Breast epithelium (tissue), 3 donors: Measurements from ENCODE around the gene TRMT44.

Experiments used
- CTCF ChIP-seq, 3 donors: fragments of 450-650 bp; IDR thresholded peaks; one replicate each; pipeline ENCODE4 v1.5.1; 2016 to 2017; ENCODE audit warnings: antibody characterized with exemption in 3 of 3, mild to moderate bottlenecking in 3 of 3, moderate library complexity in 3 of 3
- POLR2A ChIP-seq: fragments of 450-650 bp; IDR thresholded peaks from one replicate; pipeline ENCODE4 v1.6.1; 2016; ENCODE audit warnings: antibody characterized with exemption, mild to moderate bottlenecking, moderate library complexity

GRCh38 chr4:8437281-8437680, 3.3 kb upstream of the TRMT44 start:
- TF ChIP-seq POLR2A (no peak), CTCF (IDR thresholded peaks at IDR 0.05) (peak in 2 of 3 donors; percentile 34 to 39)
